Stimulated activated CD4-positive, alpha-beta T cell treated with anti-CD3 and anti-CD28 coated beads, Interleukin-4, amount 100 ng/mL, for 24 hours (primary cell): ENCODE data around the gene RALGPS2.

Source experiments
- DNase-seq: peaks from one replicate; pipeline ENCODE4 v3.0.0-alpha.2; 2020

RALGPS2 gene

GRCh38 chr1:178869119-178869697 is 144.2 kb downstream of the RALGPS2 start:
- no peak for DNase-seq

- no peak for DNase-seq
These were observed 145.2 kb downstream of the RALGPS2 start for GRCh38 chr1:178870221-178870620.

DNA sequence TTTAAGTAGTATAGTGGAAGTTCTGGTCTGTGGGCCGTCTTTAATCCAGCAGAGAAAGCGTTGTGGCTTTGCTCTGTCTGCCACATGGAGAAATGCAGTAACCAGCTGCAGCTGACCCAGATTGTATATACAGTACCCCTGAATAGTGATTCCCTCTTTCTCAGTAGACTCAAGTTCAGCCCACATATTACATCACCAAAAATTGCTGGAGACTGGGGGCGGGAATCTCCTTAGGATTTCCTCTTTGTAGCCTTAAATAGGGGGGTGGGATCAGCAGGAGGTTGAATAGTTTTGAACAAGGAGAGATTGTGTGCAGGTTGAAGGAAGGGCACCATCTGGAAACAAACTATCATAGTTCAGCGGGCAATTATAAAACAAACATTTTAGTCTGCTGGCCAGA is 145.9 kb downstream of the RALGPS2 start, which contains the start of gene ANGPTL1:
Gene ANGPTL1, minus strand, starts transcription at position 134 of the 400 bp plus-strand sequence. CDS start 5,301 bp downstream, outside the sequence.
- no peak for DNase-seq

DNA sequence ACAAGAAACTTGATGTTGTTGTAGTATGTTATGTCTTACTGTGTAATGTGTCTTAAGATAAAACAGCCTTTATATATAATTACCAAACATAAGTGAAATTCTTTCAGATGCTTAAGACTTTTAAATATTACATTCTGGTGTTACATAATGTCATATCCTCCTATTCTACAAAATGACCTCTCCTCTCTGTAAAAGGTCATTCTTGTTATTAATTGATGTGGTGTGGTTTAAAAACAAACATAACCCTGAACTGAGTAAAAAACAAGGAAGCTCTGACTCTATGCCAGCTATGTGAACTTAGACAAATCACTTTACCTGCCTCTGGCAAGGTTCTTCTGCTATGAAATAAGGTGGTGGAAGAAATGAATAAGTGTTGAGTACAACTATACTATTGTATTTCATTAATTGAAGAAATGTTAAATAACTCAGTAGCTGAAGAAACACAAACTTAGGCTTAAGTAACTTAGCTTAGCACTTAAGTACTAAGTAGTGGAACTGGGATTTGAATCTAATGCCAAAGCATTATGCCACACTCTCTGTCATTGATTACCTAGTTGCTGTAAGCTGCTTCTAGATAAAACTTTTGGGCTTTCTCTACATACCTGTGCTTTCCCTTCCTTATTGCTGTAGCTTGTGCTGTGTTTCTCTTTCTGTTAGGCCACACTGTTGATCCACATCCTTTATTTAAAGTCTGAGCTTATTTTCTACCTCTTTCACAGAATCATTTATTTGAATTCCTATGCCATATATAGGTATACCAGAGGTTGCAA is 146.7 kb downstream of the RALGPS2 start:
- DNase-seq: no peak

DNA sequence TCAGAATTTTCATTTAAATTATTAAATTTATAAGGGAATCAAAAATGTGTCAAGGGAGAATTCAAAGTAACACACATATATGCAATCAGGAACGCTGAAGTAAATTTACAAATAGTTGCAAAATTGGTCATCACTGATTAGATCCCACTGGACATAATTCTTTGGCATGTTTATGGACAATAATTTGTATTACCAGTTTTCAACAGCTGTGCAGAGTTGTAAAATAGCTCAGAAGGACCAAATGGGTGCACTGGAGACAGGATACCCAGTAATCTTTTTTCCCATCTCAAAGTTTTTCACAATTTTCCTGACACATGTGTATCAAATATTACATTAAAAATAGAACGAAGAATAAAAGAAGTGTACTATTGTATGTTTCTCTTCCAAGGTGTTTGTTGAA is 149.9 kb downstream of the RALGPS2 start:
- no peak for DNase-seq

GRCh38 chr1:178875936-178876335 is 150.9 kb downstream of the RALGPS2 start:
- DNase-seq: no peak

DNA sequence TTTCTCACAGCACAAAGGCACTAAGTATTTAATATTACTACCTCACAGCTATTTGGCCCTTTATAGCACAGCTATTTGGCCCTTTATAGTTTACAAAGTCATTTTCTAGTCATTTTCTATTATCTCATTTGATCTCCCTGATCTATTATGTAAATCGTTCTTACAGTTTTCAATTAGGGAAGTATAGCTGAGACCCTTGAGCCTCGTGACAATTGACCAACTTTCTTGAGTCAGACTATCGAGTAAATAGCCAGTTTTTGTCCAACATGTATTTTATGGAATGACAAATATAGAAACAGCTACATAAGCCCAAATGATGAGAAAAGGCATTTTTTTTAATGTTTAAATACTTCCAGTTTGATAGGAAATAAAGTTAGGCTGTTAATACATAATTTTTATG is 152.9 kb downstream of the RALGPS2 start:
- no peak for DNase-seq

DNA sequence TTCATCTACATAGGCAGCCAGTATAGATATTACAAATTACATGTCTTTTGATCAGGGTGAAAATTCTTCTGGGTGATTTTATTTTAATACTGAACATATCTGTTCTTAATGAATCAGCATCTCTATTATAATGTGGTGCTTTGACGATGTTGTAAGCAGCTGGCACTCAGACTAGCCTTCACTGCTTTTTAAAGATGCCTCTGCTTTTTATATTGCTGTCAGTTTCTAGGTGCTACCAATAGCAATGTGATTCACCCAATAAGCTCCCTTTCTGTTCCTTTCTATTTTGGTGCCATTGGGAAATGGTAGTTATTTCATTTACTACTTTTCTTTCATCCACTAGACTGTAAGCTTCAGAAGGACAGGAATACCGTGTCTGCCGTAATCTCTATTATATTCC is 156.9 kb downstream of the RALGPS2 start:
- no peak for DNase-seq

DNA sequence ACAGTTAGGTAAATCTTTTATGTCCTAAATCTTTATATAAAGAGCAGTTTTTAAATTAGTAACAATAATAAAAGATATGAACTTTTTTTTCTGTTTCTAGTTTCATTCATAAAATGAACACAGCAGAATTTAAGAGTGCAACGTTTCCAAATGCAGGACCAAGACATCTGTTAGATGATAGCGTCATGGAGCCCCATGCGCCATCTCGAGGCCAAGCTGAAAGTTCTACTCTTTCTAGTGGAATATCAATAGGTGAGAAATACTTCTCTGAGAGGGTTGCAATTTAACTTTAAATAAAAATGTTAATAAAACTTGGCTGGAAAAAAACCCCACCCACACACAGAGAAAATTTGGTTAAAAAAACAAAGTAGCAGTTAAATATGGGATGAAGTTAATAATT is 160.8 kb downstream of the RALGPS2 start:
- DNase-seq: no peak

DNA sequence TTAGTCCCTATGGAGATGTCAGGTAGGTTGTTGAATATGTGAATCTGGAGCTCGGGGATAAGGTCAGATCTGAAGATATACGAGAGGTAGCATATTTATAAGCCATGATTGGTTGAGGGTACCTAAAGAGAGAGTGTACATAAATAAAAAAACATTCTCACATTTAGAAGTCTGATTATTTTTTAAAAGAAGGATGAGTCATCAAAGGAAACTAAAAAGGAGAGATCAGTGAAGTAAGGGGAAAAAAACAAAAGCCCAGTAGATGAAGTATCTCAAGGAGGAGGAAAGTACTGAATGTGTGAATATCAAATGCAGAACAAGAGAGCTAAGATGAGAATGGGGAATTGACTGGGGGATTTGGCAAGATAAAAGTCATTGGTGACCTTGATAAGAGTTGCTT is 161.5 kb downstream of the RALGPS2 start:
- DNase-seq: no peak

- no peak for DNase-seq
These were observed 170.9 kb downstream of the RALGPS2 start for GRCh38 chr1:178895928-178896327.

DNA sequence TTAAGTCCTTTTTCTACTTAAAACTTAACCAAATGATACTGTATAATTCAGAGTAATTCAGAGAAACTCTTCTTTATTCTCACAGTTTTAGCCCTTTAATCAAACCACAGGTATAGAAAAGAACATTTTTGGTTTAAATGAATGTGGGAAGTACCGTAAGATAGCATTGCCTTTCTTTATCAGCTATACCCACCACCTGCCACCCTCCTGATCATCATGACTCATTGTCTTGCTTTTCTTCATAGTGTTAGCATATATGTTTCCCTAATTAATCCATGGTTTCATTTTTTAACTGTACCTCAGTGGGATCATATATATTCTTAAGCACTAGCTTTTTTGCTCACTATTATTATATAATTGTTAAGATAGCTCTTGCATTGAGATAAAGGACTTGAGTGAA is 173.4 kb downstream of the RALGPS2 start:
- DNase-seq: no peak

GRCh38 chr1:178899402-178899801 is 174.4 kb downstream of the RALGPS2 start:
- DNase-seq: no peak

DNA sequence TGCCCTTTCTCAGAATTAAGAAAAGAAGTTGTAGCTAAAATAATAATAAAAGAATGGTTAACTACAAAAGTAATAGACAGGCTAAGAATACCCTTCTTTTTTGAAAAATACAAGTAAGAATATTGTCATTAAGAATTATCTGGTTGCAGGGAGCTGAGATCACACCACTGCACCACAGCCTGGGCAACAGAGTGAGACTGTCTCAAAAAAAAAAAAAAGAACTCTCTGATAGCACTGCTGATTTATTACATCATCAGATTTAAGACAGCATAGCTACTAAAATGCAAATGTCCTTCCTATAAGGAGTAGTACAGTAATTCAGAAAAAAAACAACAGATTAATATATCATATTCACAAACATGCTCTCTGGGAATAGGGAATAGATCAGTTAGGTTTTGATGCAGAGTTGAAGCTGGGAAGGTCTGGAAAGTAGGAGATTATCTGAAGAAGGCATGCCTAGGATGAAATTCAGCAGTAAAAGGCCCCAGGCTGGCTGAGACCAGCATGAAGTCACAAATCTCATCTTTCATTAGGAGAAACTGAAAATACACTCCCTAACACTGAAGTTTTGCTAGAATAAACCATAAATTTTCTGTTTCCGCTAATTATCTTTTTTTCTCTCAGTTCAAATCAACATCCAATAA is 176.6 kb downstream of the RALGPS2 start:
- no peak for DNase-seq

DNA sequence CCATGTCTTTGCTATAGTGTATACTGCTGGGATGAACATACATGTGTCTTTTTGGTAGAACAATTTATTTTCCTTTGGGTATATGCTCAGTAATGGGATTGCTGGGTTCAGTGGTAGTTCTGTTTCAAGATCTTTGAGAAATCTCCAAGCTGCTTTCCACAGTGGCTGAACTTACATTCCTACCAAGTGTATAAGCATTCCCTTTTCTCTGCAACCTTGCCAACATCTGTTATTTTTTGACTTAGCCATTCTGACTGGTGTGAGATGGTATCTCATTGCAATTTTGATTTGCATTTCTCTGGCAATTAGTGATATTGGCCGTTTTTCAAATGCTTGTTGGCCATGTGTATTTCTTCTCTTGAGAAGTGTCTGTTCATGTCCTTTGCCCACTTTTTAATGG is 183.3 kb downstream of the RALGPS2 start:
- DNase-seq: no peak

DNA sequence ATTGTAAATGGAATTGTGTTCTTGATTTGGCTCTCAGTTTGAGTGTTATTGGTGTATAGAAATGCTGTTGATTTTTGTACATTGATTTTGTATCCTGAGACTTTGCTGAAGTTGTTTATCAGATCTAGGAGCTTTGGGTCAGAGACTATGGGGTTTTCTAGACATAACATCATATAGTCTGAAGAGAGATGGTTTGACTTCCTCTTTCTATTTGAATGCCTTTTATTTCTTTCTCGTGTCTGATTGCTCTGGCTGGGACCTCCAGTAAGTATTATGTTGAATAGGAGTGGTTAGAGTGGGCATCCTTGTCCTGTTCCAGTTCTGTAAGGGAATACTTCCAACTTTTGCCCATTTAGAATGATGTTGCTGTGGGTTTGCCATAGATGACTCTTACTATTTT is 185.0 kb downstream of the RALGPS2 start:
- no peak for DNase-seq

DNA sequence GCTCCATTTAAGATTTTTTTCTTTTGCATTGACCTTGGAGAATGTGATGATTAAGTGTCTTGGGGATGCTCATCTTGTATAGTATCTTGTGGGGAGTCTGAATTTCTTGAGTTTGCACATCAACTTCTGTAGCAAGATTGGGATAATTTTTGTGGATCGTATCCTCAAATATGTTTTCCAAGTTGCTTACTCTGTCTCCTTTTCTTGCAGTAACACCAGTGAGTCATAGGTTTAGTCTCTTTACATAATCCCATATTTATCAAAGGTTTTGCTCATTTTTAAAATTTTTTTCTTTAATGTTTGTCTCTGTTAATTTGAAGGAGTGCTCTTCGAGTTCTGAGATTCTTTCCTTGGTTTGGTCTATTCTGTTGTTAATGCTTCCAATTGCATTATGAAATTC is 187.6 kb downstream of the RALGPS2 start:
- DNase-seq: no peak

DNA sequence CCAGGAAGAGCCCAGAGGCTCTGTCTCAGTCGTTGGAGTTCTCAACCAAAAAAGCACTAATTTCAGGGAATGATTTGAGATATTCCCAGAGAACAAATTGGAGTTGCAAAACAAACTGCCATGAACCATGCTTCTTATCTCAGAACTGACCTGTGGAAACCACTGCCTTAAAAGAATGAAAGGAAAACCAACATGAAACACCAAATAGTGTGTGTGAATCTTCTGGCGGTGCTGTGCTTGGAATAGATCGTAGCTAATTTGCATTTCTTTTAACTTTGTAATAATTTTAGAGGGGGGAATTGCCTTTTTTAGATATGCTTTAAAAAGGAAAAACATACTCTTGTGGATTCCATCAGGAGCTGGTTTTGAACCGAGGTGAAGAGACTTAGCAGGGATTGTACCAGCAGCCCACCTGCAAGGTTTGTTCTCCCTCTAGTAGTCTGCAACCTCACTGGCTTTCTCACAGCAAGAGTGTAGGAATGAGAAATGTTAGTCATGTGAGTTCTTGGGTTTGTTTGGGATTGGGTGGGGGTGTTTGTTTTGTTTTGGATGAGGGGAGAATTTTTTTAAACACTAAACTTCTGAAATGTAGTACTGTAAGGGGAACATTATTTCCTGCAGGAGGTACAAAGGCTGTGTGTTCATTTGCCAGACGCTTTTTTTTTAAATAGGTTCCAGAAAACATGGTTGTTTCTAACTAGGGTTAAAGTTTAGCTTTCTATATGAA is 191.6 kb downstream of the RALGPS2 start:
- no peak for DNase-seq

DNA sequence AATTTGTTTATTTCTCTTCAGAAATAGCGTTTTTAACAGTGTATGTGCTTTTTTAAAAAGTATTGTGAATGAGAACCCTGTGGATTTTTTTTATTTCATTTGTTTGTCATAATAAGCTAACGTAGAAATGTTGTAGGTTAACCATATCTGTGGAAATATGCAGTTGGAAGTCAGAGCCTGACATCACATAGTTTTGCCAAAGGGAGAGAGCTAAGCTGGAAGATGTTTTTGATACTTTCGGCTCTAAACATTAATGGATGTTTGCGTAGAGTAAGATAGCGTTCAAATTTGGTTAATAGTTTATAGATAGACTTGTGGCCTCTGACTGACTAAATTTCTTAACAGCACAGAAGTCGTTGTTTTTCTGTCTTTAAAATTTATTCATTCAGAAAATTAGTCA is 193.3 kb downstream of the RALGPS2 start:
- DNase-seq: no peak

- no peak for DNase-seq
These were observed 193.9 kb downstream of the RALGPS2 start for GRCh38 chr1:178918955-178919354.

DNA sequence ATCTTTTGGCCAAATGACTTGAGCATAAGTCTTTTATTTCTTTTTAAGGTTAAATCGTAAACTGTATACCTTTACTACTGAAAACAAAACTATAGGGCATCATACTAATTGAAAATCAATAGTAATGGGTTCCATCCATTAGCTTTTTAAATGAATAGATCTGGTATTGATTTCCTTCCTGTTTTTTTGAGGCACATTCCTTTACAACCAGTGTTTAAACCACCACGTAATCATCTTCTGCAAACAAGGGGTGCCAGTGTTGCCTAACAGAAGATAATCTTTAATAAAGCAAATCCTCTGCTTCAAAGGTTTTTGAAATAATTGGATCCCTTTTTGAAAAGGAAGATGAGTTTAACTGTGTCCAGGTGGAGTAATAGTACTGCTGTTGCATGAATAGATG is 194.5 kb downstream of the RALGPS2 start:
- DNase-seq: no peak

DNA sequence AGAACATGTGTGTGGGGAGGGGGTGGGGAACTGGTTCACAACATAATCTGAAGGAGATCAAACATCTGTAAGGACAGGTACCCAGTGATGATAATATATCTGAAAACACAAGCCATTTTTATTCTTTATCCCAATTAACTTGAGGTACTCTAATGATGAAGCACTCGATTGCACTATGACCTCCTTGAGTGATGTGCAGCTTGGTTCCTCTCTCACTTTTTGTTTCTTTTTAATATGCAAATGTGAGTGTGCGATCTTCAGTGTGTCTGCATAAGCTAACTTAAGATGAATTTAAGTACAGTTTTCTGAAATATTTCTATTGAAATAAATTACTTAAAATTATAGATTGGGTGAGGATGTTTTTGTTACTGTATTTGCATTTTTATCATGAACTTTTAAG is 196.5 kb downstream of the RALGPS2 start:
- no peak for DNase-seq

GRCh38 chr1:178923512-178923911 is 198.5 kb downstream of the RALGPS2 start:
- no peak for DNase-seq

- DNase-seq: no peak
These were observed 201.0 kb downstream of the RALGPS2 start for GRCh38 chr1:178926046-178926445.
